ENCODE measurements around the gene POLR2I. TPM values are rescaled to one million over a fixed set of nuclear protein-coding genes. Genes with fewer than 3 reads are reported as not detected.

POLR2I gene
- total and polyA plus RNA-seq, 4 donors = 11.4 to 110 (median 61.1) TPM

DNA sequence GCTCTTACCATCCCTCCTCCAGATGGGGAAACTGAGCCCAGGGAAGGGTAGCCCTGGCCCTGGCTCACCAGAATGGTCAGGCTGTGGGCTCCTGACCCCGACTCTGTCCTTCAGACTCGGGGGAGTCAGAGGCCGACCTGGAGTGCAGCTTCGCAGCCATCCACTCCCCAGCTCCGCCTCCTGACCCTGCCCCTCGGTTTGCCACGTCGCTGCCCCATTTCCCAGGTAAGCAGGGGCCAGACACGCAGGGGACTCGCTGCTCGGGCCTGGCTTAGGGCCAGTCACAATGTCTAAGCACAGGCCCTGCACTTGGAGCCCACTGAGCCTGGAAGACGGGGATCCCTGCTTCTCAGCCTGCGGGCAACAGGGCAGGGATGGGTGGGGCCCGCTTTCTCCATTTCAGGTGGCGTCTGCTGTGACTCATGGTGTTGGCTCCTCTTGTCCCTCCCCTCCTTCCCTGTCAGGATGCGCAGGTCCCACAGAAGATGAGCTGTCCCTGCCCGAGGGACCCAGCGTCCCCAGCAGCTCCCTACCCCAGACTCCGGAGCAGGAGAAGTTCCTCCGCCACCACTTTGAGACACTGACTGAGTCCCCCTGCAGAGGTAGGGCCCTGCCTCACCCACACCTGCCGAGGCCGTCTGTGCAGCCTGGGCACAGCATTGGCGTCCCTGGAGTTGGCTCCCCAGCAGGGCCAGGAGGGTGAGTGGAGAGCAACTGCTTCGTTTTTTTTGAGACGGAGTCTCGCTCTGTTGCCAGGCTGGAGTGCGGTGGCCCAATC is 12.9 kb downstream of the POLR2I start:
- Histone ChIP-seq H3K36me3 (ENCODE audit: control insufficient read depth in 4 of 4, insufficient read depth in 3 of 4, low read depth in 1 of 4, low read length in 3 of 4) (no peaks in the 10 kb centered on the region), H3K4me3 (ENCODE audit: low read depth in 1 of 3, low read length in 3 of 3) (no peak overlapping the region), H3K9ac (ENCODE audit: low read depth in 1 of 2, low read length in 2 of 2) (no peak overlapping the region), H3K27ac (ENCODE audit: low read depth in 1 of 2, low read length in 2 of 2) (no peak overlapping the region), H3K9me3 (ENCODE audit: control insufficient read depth in 4 of 4, low read length in 3 of 4) (no peaks in the 10 kb centered on the region), H3K27me3 (ENCODE audit: control insufficient read depth in 4 of 4, insufficient read depth in 4 of 4, low read length in 3 of 4) (no peaks in the 10 kb centered on the region), H3K4me1 (ENCODE audit: control insufficient read depth in 4 of 4, insufficient read depth in 4 of 4, low read length in 3 of 4) (no peaks in the 10 kb centered on the region)
- WGBS = 95% methylated on average over 27 of the region's 27 CpGs
- DNase-seq (ENCODE audit: low spot score) = no peak
- TF ChIP-seq RXRA (IDR thresholded peaks at IDR 0.05) (no peak), EGR1 (IDR thresholded peaks at IDR 0.05; ENCODE audit: low read depth in 2 of 2) (no peak), FOXA1 (IDR thresholded peaks at IDR 0.05) (no peak), JUND (IDR thresholded peaks at IDR 0.05) (no peak), RAD21 (IDR thresholded peaks at IDR 0.05) (no peak), HNF4G (IDR thresholded peaks at IDR 0.05) (no peak), GABPA (IDR thresholded peaks at IDR 0.05 in 1 of 2, conservative IDR thresholded peaks at IDR 0.05 in 1 of 2) (no peak), YY1 (IDR thresholded peaks at IDR 0.05) (no peak), HNF4A (conservative IDR thresholded peaks at IDR 0.05) (no peak), NR2F2 (IDR thresholded peaks at IDR 0.05) (no peak), FOXA2 (IDR thresholded peaks at IDR 0.05) (no peak), TAF1 (conservative IDR thresholded peaks at IDR 0.05) (no peak), SP1 (IDR thresholded peaks at IDR 0.05) (no peak)
- TF ChIP-seq, protein P1, sequence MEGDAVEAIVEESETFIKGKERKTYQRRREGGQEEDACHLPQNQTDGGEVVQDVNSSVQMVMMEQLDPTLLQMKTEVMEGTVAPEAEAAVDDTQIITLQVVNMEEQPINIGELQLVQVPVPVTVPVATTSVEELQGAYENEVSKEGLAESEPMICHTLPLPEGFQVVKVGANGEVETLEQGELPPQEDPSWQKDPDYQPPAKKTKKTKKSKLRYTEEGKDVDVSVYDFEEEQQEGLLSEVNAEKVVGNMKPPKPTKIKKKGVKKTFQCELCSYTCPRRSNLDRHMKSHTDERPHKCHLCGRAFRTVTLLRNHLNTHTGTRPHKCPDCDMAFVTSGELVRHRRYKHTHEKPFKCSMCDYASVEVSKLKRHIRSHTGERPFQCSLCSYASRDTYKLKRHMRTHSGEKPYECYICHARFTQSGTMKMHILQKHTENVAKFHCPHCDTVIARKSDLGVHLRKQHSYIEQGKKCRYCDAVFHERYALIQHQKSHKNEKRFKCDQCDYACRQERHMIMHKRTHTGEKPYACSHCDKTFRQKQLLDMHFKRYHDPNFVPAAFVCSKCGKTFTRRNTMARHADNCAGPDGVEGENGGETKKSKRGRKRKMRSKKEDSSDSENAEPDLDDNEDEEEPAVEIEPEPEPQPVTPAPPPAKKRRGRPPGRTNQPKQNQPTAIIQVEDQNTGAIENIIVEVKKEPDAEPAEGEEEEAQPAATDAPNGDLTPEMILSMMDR (IDR thresholded peaks at IDR 0.05; ENCODE audit: low read depth, low read length, missing input control) = no peak
- TF ChIP-seq, protein P2, sequence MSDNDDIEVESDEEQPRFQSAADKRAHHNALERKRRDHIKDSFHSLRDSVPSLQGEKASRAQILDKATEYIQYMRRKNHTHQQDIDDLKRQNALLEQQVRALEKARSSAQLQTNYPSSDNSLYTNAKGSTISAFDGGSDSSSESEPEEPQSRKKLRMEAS (IDR thresholded peaks at IDR 0.05) = no peak
- TF ChIP-seq, protein P3, sequence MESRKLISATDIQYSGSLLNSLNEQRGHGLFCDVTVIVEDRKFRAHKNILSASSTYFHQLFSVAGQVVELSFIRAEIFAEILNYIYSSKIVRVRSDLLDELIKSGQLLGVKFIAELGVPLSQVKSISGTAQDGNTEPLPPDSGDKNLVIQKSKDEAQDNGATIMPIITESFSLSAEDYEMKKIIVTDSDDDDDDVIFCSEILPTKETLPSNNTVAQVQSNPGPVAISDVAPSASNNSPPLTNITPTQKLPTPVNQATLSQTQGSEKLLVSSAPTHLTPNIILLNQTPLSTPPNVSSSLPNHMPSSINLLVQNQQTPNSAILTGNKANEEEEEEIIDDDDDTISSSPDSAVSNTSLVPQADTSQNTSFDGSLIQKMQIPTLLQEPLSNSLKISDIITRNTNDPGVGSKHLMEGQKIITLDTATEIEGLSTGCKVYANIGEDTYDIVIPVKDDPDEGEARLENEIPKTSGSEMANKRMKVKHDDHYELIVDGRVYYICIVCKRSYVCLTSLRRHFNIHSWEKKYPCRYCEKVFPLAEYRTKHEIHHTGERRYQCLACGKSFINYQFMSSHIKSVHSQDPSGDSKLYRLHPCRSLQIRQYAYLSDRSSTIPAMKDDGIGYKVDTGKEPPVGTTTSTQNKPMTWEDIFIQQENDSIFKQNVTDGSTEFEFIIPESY (IDR thresholded peaks at IDR 0.05) = no peak
- TF ChIP-seq, protein P4, sequence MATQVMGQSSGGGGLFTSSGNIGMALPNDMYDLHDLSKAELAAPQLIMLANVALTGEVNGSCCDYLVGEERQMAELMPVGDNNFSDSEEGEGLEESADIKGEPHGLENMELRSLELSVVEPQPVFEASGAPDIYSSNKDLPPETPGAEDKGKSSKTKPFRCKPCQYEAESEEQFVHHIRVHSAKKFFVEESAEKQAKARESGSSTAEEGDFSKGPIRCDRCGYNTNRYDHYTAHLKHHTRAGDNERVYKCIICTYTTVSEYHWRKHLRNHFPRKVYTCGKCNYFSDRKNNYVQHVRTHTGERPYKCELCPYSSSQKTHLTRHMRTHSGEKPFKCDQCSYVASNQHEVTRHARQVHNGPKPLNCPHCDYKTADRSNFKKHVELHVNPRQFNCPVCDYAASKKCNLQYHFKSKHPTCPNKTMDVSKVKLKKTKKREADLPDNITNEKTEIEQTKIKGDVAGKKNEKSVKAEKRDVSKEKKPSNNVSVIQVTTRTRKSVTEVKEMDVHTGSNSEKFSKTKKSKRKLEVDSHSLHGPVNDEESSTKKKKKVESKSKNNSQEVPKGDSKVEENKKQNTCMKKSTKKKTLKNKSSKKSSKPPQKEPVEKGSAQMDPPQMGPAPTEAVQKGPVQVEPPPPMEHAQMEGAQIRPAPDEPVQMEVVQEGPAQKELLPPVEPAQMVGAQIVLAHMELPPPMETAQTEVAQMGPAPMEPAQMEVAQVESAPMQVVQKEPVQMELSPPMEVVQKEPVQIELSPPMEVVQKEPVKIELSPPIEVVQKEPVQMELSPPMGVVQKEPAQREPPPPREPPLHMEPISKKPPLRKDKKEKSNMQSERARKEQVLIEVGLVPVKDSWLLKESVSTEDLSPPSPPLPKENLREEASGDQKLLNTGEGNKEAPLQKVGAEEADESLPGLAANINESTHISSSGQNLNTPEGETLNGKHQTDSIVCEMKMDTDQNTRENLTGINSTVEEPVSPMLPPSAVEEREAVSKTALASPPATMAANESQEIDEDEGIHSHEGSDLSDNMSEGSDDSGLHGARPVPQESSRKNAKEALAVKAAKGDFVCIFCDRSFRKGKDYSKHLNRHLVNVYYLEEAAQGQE (IDR thresholded peaks at IDR 0.05) = no peak
- TF ChIP-seq, protein P5, sequence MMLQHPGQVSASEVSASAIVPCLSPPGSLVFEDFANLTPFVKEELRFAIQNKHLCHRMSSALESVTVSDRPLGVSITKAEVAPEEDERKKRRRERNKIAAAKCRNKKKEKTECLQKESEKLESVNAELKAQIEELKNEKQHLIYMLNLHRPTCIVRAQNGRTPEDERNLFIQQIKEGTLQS (IDR thresholded peaks at IDR 0.05) = no peak
